HG03045 (cell line): ENCODE data around the gene CHPT1.
A peak's percentile ranks its signal among the peaks of the same experiment; 100 is the strongest.
"Not testable (repeated sequence)": the region's sequence is repeated elsewhere in the genome, so short reads cannot be mapped to it uniquely, and the experiment has no call there.

Source experiments
- ATAC-seq: cut with Tn5 transposase; IDR thresholded peaks from one replicate; pipeline ENCODE4 v1.9.1; 2021; ENCODE audit warnings: mild to moderate bottlenecking, moderate library complexity; ENCODE audit not compliant: unreplicated experiment

The CHPT1 gene

DNA sequence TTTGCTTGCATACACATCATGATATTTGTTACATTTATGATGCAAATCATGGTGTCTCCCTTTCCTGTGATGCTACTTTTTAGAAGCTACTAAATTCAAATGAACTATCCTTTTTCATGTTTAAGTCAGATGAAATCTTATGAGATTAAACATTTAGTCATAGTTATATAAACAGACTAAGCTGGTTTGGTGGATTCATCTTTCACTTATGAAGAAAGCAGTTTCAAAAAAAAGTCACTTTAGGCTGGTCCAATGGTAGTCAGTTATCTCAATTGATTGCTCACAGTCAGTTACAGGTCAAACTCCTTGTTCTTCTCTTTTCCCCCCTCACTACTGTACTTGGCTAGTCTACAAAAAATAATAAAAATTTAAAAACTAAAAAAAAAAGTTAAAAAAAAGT, 22.1 kb downstream of the CHPT1 start:
- ATAC-seq, result no peak

DNA sequence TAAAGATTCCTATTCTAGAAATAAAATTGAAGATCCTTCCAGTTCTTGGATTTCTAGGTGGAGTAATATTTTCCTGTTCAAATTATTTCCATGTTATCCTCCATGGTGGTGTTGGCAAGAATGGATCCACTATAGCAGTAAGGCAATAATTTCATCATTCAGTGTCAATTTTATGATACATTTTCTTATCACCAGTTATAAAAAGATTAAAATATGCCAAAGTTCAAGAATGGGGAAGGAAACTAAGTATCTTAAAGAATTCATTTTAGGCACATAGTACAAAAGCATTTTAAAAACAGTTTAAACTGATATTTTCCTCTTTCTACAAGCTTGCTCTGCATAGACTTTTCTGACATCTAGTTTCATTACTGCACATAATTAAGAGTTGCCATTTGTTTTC, 22.7 kb downstream of the CHPT1 start:
- ATAC-seq, result no peak

DNA sequence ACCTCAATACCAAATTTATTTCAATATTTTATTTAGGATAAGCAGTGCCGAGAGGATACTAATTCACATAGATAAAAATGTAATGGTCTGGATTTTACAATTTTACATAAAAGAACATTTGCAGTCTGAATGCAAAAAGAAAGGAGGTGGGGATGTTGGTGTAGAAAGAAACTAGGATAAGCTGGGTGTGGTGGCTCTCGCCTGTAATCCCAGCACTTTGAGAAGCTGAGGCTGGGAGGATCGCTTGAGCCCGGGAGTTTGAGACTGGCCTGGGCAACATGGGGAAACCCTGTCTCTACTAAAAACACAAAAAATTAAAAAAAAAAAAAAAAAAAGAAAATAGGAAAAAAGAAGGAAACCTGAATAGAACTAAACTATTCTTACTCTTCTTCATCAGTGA, 25.0 kb downstream of the CHPT1 start:
- no peak for ATAC-seq

DNA sequence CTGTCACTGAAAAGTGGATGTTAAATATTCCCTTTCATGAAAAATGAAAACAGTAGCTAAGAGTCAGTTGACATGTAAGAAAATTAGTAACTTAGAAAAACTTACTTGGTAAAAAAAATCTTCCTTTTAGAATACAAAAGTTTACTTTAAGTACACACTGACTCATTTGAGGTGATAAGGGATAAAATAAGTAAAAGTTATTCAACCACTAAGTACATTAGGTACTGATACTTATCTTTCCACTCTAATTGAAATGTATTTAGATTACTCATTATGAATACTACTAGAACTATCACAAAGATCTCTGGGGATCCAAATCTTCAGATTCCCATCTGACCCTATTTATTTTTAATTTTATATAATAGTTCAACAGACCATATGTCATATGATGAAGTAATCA, 29.7 kb downstream of the CHPT1 start:
- no peak for ATAC-seq

DNA sequence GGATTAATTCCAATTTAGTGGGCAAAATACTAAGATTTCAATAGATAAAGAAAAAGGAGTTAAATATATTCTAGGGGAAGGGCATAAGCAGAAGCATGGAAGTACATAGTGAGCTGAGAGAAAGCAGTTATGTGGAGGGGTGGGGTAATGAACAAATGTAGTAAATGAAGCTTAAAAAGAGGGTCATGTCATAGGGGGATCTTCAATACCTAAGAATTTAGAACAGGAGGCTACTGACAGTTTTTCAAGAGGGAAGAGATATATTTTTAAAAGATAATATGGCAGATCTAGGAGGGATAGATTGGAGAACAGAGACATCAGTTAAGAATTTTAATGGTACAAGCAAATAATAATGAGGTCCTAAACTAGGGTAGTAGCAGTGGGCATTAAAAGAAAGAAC, 32.4 kb downstream of the CHPT1 start:
- ATAC-seq, result no peak

GRCh38 chr12:101732318-101732717, 34.9 kb downstream of the CHPT1 start:
- no peak for ATAC-seq

DNA sequence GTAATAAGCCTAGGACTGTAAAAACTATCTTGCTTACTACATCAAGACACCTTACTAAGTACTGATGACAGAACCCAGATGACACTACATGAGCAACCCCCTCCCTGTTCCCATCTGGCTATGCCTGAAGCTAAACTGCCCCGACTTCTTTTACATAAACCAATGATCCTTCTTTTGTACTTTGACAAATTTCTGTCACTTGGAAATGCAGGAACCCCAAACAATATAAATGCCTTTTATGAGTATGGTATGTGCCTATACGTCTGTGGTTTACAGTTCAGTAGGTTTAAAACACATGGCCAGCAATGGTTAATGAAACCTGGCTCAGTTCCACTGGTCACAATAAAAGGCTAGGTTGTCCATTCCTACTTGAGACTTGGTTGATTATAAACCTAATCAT, 35.7 kb downstream of the CHPT1 start:
- ATAC-seq, result no peak

DNA sequence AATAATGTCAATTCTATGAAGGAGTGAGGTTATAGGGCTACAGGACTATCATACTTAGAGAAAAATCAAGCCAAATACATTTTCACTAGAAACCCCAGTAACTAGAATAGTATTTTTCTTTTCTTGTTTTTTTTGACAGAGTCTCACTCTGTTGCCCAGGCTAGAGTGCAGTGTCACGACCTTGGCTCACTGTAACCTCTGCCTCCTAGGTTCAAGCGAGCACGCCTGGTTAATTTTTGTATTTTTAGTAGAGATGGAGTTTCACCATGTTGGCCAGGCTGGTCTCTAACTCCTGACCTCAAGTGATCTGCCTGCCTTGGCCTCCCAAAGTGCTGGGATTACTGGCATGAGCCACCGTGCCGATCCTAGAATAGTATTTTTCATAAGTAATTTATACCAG, 37.0 kb downstream of the CHPT1 start:
- not testable (repeated sequence) for ATAC-seq

DNA sequence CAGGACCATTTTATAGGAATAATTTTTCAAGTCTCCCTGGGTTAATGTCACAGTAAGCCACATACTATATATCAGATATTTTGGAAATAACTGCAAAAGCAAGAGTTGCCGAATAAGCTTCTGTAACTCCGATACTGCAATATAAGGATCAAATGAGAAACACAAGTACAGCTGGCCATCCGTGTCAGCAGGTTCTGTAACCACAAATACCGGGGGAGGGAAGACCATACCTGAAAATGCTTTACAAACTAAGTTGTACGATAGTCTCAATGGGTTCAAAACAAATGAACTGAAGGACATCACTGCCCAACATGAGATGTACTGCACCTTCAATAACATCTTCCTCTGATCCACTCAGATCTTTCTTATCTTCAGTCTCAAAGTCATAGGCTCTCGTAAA, 40.0 kb downstream of the CHPT1 start:
- ATAC-seq, result no peak

- ATAC-seq, result no peak
Observed at GRCh38 chr12:101738920-101739665, 41.7 kb downstream of the CHPT1 start, which contains the start of gene SYCP3. SYCP3 (minus strand) TSS chr12:101739462; CDS start chr12:101737935, 1,527 bp downstream.

GRCh38 chr12:101740566-101740965, 43.1 kb downstream of the CHPT1 start:
- no peak for ATAC-seq

DNA sequence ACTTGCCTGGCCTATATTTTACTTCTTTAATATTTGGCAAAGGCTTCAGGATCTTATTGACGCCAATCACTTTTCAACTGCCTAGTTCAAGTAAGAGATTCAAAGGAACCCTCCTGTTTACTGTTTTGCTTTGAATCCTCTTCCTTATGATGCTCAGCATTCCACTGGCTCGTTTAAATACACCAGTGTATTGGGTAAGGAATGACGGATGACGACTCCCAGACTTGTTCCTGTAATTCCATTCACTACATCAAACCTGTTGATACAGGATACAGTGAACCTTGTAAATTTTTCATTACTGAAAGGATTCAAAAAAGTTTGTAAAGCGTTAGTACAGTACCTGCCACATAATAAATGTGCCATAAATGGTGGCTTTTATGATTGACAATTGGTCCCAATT, 43.5 kb downstream of the CHPT1 start:
- ATAC-seq, result no peak

DNA sequence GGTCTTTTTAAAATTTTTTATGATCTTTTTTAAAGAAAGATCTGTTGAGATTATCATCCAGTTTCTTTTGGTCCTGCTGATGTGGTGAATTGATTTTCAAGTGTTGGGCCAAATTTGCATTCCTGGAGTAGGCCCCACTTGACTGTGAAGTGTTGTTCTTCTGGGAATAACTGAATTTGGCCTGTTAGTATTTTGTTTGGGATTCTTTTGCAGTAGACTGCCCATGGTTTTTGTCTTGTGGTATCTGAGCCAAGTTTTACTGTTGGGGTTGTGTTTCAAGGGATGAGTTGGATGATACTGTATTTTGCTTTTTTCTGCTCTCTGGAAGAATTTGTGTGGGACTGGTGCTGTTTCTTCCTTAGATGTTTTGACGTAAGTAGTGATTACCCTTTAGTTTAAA, 45.8 kb downstream of the CHPT1 start:
- no peak for ATAC-seq

DNA sequence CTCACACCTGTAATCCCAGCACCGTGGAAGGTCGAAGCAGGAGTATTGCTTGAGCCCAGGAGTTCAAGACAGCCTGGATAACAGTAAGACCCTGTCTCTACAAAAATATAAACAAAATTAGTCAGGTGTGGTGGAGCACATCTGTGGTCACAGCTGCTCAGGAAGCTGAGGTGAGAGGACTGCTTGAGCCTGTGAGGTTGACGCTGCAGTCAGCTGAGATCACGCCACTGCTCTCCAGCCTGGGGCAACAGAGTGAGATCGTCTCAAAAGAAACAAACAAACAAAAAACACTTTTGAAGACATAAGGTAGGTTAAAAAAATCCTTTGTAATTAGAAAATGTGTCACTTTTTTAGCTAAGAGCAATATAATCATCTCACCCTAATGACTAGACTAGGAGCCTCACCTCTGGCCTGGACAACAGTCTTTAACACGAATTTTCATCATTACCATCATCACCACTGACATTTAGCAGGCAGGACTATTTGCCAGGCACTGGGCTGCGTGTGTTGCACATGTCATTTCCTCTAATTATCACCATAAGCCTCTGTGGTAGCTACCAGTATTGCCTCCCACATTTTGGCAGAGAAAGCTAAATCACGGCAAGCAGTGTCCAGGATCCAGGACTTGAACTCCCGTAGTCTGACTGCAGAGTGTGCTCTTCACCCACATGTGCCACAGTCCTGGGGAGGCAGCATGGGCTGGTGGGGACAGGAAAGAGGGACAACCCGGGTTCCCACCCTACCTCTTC, 46.5 kb downstream of the CHPT1 start:
- peak; percentile 86 for ATAC-seq

GRCh38 chr12:101745481-101745880, 48.0 kb downstream of the CHPT1 start:
- ATAC-seq, result no peak

- no peak for ATAC-seq
Observed at GRCh38 chr12:101746196-101746595, 48.8 kb downstream of the CHPT1 start.

- ATAC-seq, result no peak
Observed at GRCh38 chr12:101746661-101747060, 49.2 kb downstream of the CHPT1 start.

GRCh38 chr12:101747697-101748096, 50.3 kb downstream of the CHPT1 start:
- ATAC-seq, result no peak

GRCh38 chr12:101748907-101749306, 51.5 kb downstream of the CHPT1 start:
- ATAC-seq, result no peak

GRCh38 chr12:101749657-101750056, 52.2 kb downstream of the CHPT1 start:
- no peak for ATAC-seq

DNA sequence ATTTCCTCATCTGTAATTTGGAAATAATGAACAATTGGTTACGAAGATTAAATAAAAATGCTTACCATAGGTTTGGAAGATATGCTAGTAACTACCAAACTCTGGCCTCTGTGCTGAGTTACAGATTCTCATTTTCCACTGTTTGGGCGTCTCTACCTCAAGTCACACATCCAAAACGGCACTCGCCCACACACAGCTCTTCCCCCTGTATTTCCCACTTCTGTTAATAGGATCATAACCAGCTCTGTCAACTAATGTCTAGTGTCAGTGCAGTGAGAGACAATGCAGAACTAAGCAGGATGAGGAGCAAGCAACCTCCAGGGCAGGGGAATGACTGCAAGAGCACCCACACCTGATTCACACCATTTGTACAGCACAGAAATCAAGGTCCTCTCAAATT, 52.7 kb downstream of the CHPT1 start:
- no peak for ATAC-seq

DNA sequence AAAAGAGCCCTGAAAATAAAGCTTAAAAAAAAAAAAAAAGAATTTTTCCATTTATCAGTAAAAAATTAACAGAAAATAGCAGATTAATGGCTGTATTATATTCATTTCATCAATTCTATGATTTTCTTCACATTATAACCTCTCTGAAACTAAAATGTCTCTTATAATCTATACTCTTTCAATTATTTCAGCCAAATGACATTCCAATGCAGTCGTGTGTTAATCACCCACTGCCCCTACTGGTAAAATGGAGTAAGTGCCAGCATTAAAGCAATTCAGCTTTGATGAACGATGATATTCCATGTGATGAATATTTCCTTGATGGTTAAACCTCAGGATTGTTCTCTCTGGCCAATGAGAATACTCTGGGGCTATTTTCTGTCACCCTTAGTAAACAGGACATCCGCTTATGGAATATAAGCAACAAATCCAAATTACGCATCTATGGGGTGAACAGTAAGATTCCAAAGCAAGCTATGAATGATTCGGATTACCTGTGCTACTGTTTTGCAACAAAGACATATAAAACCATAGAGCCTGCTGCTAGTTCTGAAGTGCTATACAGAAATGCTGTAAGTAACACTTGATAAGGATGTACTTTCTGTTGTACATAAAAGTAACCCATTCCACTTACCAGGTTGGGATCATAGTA, 62.1 kb downstream of the CHPT1 start:
- ATAC-seq, result no peak
